ENCODE data around the gene NR6A1.

Gene NR6A1

DNA sequence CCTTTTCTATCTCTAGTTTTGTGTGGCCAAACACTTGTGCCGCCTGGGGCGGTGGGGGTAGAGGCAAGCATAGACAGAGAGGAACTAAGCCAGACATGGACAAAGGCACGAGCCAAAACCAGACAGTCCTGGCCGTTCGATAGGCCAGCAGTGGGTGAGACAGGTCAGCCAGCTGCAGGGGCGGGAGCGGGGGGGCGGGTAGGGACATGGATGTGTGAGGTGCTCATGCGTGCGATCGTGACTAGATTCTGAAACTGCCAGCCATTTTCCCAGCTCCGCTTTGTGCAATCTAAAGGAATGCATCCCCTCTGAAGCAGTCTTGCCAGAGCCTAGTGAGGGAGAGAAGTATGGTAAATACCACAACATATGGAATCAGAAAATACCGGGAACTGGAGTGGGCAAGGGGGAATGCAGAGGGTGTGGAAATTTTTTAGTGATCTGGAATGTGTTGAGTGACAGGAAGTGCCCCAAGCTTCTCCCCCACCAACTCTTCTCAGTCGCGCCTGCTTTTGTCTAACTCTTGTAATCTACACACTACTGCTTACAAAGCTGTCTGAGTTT lies 111.9 kb downstream of the NR6A1 start:
- in situ Hi-C loops (cut with HindIII; ENCODE audit: low sequenced_read_pairs), result no loop called here
- TF ChIP-seq, protein P1, sequence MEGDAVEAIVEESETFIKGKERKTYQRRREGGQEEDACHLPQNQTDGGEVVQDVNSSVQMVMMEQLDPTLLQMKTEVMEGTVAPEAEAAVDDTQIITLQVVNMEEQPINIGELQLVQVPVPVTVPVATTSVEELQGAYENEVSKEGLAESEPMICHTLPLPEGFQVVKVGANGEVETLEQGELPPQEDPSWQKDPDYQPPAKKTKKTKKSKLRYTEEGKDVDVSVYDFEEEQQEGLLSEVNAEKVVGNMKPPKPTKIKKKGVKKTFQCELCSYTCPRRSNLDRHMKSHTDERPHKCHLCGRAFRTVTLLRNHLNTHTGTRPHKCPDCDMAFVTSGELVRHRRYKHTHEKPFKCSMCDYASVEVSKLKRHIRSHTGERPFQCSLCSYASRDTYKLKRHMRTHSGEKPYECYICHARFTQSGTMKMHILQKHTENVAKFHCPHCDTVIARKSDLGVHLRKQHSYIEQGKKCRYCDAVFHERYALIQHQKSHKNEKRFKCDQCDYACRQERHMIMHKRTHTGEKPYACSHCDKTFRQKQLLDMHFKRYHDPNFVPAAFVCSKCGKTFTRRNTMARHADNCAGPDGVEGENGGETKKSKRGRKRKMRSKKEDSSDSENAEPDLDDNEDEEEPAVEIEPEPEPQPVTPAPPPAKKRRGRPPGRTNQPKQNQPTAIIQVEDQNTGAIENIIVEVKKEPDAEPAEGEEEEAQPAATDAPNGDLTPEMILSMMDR (IDR thresholded peaks at IDR 0.05; ENCODE audit: low read depth, low read length), result no peak
- peak overlapping the region; percentile 72 for H3K4me3 ChIP-seq (ENCODE audit: low read depth, low read length)
- DNase-seq (ENCODE audit: low read depth, low spot score), result peak; percentile 96

DNA sequence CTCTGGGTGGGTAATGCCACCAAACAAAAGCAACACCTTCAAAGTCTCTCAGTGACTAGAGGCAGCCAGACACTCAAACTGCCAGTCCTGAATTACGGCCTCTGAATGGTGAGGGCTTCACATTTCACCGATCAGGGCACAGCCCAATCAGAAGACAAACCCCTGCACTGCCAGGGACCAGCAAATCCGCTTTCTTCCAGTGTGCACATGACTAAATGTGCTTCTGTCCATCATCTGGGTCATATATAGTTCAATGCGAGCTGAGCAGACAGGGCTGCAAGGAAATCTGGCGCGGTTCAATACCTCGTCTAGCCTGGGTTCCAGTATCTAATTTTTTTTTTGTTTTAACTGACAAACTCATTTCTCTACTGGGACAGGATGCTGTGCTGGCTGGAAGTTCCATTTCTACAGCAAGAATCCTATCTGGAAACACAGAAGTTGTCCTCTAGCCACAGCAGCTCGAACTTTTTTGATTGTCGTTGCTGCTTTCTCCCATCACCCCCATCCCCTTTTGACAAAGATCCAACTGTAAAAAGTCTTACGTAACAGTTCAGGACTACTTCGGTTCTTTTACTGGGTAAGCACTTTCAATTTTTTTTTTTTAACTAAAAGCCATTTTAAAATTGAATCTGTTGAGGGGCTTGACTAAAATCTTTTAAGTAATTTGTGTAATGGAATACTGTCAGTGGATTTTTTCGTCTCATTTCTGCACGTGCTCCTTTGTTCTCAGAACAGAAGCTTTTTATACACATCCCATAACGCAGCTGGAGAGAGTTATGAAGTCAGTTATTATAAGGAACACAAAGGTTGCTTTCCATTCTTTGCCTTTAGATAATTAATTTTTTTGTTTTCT lies 112.7 kb downstream of the NR6A1 start:
- peak overlapping the region; percentile 72 for H3K4me3 ChIP-seq (ENCODE audit: low read depth, low read length)
- DNase-seq (ENCODE audit: low read depth, low spot score), result peak; percentile 97
- in situ Hi-C loops (cut with HindIII; ENCODE audit: low sequenced_read_pairs), result no loop called here
- TF ChIP-seq, protein P1 (IDR thresholded peaks at IDR 0.05; ENCODE audit: low read depth, low read length), result no peak

DNA sequence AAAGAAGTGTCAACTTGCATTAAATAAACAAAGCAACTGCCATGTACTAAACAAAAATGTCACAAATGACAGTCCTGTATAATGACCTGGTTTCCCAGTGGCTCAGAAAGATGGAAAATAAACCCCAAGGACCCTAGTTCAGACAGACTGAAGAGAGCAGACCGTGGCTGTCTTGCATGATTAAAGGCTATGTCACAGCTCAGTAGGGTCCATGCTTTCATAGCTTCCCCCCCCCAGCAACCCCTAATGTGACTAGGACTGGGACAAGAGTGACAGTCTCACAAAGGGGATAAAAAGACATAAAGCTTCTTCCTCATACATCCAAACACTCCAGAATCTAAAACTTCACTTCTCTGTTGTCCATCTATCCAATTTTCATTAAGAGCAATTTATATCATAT lies 113.6 kb downstream of the NR6A1 start:
- in situ Hi-C loops (cut with HindIII; ENCODE audit: low sequenced_read_pairs), result no loop called here
- TF ChIP-seq, protein P1 (IDR thresholded peaks at IDR 0.05; ENCODE audit: low read depth, low read length), result no peak
- H3K4me3 ChIP-seq (ENCODE audit: low read depth, low read length), result no peak overlapping the region
- no peak for DNase-seq (ENCODE audit: low read depth, low spot score)

DNA sequence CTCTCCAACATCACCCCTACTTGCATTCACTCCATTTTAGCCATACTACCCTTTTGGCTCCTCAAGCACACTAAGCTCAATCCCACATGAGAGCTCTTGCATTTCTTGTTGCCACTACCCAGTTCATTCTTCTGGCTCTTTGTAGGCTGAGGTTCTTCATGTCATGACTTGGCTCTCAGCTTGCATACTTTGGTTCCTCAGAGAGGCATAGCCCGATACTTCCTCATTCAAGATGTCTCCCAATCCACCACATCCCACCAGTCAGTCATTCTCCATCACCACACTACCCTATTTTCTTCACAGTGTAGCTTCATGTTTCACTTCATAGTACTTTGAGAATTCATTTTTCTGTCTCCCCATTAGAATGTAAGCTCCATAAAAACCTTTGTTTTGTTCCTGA lies 116.7 kb downstream of the NR6A1 start:
- no peak overlapping the region for H3K4me3 ChIP-seq (ENCODE audit: low read depth, low read length)
- in situ Hi-C loops (cut with HindIII; ENCODE audit: low sequenced_read_pairs), result no loop called here
- DNase-seq (ENCODE audit: low read depth, low spot score), result no peak
- TF ChIP-seq, protein P1 (IDR thresholded peaks at IDR 0.05; ENCODE audit: low read depth, low read length), result no peak

DNA sequence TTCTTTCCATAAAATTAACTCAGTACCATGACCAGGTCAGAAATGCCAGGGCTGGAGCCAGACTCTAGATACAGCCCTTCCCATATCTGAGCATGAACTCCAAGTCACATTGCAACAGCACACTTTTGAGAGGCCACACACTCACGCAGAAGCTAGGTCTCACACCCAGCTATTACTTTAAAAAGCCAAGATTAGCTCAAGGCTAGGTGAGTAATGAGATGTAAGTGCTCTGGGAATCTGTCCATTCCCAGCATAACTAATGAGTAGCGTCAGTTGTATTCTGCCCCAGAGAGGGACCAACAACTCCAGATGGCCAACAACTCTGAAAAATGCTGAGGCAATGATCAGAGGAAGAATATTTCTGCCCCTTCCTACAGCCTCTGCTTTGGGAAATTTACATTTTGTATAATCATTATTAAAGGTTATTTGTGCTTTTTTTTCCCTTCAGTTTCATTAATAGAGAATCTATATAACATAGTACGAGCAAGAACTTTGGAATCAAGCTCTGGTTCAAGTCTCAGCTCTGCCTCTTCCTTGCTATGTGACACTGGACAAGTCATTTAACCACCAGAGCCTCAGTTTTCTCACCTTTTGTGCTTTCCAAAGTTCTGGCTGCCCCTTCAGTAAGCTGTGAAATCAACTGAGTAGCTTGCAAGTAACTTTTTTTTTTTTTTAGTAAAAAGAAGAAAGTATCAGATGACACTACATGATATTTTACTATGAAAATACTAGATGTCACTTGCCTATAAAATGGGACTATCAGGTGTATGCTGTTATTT lies 118.3 kb downstream of the NR6A1 start:
- no peak overlapping the region for H3K4me3 ChIP-seq (ENCODE audit: low read depth, low read length)
- peak; percentile 87 for DNase-seq (ENCODE audit: low read depth, low spot score)
- in situ Hi-C loops (cut with HindIII; ENCODE audit: low sequenced_read_pairs), result no loop called here
- TF ChIP-seq, protein P1 (IDR thresholded peaks at IDR 0.05; ENCODE audit: low read depth, low read length), result no peak

DNA sequence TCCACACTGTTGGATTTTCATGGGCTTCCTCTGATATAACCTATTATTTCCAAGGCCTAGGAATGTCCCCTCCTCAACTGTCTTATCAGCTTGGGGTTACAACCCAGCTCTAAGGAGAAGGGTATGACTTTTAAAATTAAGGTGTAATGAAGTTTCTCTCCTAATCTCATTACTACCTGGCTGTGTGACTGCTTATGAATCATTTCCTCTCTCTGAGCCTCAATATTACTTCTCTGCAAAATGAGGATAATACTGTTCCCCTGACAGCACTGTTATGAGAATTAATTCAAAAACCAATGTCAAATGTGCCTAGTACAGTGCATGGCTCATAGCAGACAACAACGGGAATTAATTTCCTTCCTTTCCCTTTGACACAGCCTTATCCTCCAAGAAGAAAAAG lies 118.9 kb downstream of the NR6A1 start:
- in situ Hi-C loops (cut with HindIII; ENCODE audit: low sequenced_read_pairs), result no loop called here
- TF ChIP-seq, protein P1 (IDR thresholded peaks at IDR 0.05; ENCODE audit: low read depth, low read length), result no peak
- H3K4me3 ChIP-seq (ENCODE audit: low read depth, low read length), result no peak overlapping the region
- no peak for DNase-seq (ENCODE audit: low read depth, low spot score)
